GM20431 (cell line): Measurements from ENCODE around the gene ZC3H18.

Source experiments
- in situ Hi-C: fragments of 300-500 bp; cut with MseI, MboI; formaldehyde crosslinking; loops from one replicate; pipeline ENCODE4 v1.15.0; 2020; ENCODE audit warnings: low sequenced_read_pairs; ENCODE audit not compliant: unreplicated experiment

Gene ZC3H18

GRCh38 chr16:88576307-88576706 is 6.1 kb downstream of the ZC3H18 start:
- in situ Hi-C loops, result no loop called here

GRCh38 chr16:88577166-88577565 is 7.0 kb downstream of the ZC3H18 start:
- in situ Hi-C loops, result no loop called here

- in situ Hi-C loops, result no loop called here
Measured at GRCh38 chr16:88578446-88579313, 8.5 kb downstream of the ZC3H18 start.

GRCh38 chr16:88580371-88580770 is 10.2 kb downstream of the ZC3H18 start:
- in situ Hi-C loops, result no loop called here

GRCh38 chr16:88581033-88581432 is 10.8 kb downstream of the ZC3H18 start:
- in situ Hi-C loops, result no loop called here

- in situ Hi-C loops, result no loop called here
Measured at GRCh38 chr16:88582912-88583575, 12.8 kb downstream of the ZC3H18 start.

GRCh38 chr16:88584676-88585075 is 14.5 kb downstream of the ZC3H18 start:
- in situ Hi-C loops, result no loop called here

- in situ Hi-C loops, result no loop called here
Measured at GRCh38 chr16:88585269-88585668, 15.1 kb downstream of the ZC3H18 start.

GRCh38 chr16:88585927-88586581 is 15.9 kb downstream of the ZC3H18 start:
- in situ Hi-C loops, result no loop called here

GRCh38 chr16:88588148-88588547 is 17.9 kb downstream of the ZC3H18 start:
- in situ Hi-C loops, result no loop called here

GRCh38 chr16:88588754-88589153 is 18.6 kb downstream of the ZC3H18 start:
- in situ Hi-C loops, result no loop called here

- in situ Hi-C loops, result no loop called here
Measured at GRCh38 chr16:88589441-88589840, 19.2 kb downstream of the ZC3H18 start.

GRCh38 chr16:88591577-88592021 is 21.4 kb downstream of the ZC3H18 start:
- in situ Hi-C loops, result no loop called here

GRCh38 chr16:88593061-88593460 is 22.9 kb downstream of the ZC3H18 start:
- in situ Hi-C loops, result no loop called here

- in situ Hi-C loops, result no loop called here
Measured at GRCh38 chr16:88593489-88593888, 23.3 kb downstream of the ZC3H18 start.

GRCh38 chr16:88593910-88594309 is 23.7 kb downstream of the ZC3H18 start:
- in situ Hi-C loops, result no loop called here

GRCh38 chr16:88595101-88595500 is 24.9 kb downstream of the ZC3H18 start:
- in situ Hi-C loops, result no loop called here

GRCh38 chr16:88595921-88596320 is 25.7 kb downstream of the ZC3H18 start:
- in situ Hi-C loops, result no loop called here

- in situ Hi-C loops, result no loop called here
Measured at GRCh38 chr16:88596483-88596882, 26.3 kb downstream of the ZC3H18 start.

- in situ Hi-C loops, result no loop called here
Measured at GRCh38 chr16:88597856-88598491, 27.8 kb downstream of the ZC3H18 start.
